ENCODE measurements around the gene XPA. TPM values are rescaled to one million over a fixed set of nuclear protein-coding genes. Genes with fewer than 3 reads are reported as not detected.

The XPA gene
- total and polyA plus RNA-seq, 10 of the 15 experiments (the other 5 are each of a cell fraction or from before 2014, with no cell fraction given), result 6.2 to 19.9 (median 12.3) TPM

DNA sequence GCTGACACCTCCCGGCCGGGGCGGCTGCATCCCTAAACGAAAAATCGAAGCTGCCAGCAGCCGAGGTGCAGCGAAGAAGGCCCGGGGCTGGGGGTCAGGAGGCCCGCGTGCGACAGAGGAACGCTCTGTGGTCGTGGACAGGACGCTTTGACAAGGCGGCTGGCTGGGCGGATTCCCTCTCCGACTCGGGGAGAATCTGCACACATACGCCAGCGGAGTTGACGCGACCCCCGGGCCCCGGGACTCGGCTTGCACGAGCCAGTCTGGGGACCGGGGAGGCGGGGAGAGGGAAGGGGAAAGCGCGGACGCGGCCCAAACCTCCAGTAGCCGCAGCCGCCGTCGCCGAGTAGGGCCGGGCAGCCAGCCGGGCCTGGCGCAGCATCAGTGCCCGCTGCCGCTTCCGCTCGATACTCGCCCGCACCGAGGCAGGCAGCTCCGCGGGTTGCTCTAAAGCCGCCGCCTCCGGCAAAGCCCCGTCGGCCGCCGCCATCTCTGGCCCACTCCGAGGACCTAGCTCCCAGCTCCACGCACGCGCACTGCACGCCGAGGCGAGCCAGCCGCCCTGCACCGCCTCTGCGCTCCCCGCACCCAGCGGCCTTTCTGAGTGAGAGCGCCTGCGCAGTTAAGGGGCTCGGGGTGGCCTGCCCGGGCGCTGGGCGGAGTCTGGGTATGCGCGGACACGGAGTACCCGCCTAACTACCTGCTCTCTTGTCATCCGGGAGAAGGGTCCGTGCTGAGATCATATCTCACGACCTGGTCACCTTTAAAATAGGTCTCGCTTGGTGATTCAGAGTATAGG, at the start of gene XPA (continued):
- TF ChIP-seq, protein P1, sequence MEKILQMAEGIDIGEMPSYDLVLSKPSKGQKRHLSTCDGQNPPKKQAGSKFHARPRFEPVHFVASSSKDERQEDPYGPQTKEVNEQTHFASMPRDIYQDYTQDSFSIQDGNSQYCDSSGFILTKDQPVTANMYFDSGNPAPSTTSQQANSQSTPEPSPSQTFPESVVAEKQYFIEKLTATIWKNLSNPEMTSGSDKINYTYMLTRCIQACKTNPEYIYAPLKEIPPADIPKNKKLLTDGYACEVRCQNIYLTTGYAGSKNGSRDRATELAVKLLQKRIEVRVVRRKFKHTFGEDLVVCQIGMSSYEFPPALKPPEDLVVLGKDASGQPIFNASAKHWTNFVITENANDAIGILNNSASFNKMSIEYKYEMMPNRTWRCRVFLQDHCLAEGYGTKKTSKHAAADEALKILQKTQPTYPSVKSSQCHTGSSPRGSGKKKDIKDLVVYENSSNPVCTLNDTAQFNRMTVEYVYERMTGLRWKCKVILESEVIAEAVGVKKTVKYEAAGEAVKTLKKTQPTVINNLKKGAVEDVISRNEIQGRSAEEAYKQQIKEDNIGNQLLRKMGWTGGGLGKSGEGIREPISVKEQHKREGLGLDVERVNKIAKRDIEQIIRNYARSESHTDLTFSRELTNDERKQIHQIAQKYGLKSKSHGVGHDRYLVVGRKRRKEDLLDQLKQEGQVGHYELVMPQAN (conservative IDR thresholded peaks at IDR 0.05), result no peak; the same call in 1 of the 2 replicates
- TF ChIP-seq MYC (IDR thresholded peaks at IDR 0.05; ENCODE audit: insufficient read depth, insufficient read length, insufficient replicate concordance, low read length, severe bottlenecking) (no peak), NR2C2 (IDR thresholded peaks at IDR 0.05; ENCODE audit: borderline replicate concordance, control insufficient read depth, insufficient read length, low read depth) (no peak), SPI1 (IDR thresholded peaks at IDR 0.05; ENCODE audit: borderline replicate concordance, insufficient read depth, low read depth, low read length) (no peak), NFIC (IDR thresholded peaks at IDR 0.05; ENCODE audit: low read depth, low read length) (no peak), PML (IDR thresholded peaks at IDR 0.05; ENCODE audit: low read length) (peak; percentile 70), ATF7 (IDR thresholded peaks at IDR 0.05; ENCODE audit: low read depth) (no peak), HDAC6 (IDR thresholded peaks at IDR 0.05; ENCODE audit: unreplicated experiment) (no peak), NFXL1 (IDR thresholded peaks at IDR 0.05; ENCODE audit: borderline replicate concordance) (no peak), MTA2 (IDR thresholded peaks at IDR 0.05; ENCODE audit: low read depth) (no peak), TARDBP (IDR thresholded peaks at IDR 0.05; ENCODE audit: borderline replicate concordance) (no peak), POLR2AphosphoS2 (IDR thresholded peaks at IDR 0.05; ENCODE audit: low read depth, low read length) (peak; percentile 71; the same call in 1 of the 2 replicates), LARP7 (IDR thresholded peaks at IDR 0.05) (peak; percentile 92), PAX8 (IDR thresholded peaks at IDR 0.05) (no peak), NR2C1 (IDR thresholded peaks at IDR 0.05) (no peak), STAT1 (conservative IDR thresholded peaks at IDR 0.05) (no peak), GABPA (IDR thresholded peaks at IDR 0.05; ENCODE audit: low read depth) (no peak), EZH2 (IDR thresholded peaks at IDR 0.05; ENCODE audit: borderline replicate concordance, control insufficient read depth, low read depth, low read length) (no peak), TCF12 (IDR thresholded peaks at IDR 0.05; ENCODE audit: low read depth, low read length) (no peak), ZNF622 (IDR thresholded peaks at IDR 0.05) (no peak), GATAD2B (conservative IDR thresholded peaks at IDR 0.05; ENCODE audit: low read depth) (peak; percentile 87), BACH1 (IDR thresholded peaks at IDR 0.05; ENCODE audit: borderline replicate concordance) (peak; percentile 90), PAX5 (IDR thresholded peaks at IDR 0.05; ENCODE audit: borderline replicate concordance, low read depth, low read length) (no peak), NR2F1 (conservative IDR thresholded peaks at IDR 0.05) (peak; percentile 52; the same call in 1 of the 2 replicates)
- TF ChIP-seq, protein P2, sequence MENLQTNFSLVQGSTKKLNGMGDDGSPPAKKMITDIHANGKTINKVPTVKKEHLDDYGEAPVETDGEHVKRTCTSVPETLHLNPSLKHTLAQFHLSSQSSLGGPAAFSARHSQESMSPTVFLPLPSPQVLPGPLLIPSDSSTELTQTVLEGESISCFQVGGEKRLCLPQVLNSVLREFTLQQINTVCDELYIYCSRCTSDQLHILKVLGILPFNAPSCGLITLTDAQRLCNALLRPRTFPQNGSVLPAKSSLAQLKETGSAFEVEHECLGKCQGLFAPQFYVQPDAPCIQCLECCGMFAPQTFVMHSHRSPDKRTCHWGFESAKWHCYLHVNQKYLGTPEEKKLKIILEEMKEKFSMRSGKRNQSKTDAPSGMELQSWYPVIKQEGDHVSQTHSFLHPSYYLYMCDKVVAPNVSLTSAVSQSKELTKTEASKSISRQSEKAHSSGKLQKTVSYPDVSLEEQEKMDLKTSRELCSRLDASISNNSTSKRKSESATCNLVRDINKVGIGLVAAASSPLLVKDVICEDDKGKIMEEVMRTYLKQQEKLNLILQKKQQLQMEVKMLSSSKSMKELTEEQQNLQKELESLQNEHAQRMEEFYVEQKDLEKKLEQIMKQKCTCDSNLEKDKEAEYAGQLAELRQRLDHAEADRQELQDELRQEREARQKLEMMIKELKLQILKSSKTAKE (IDR thresholded peaks at IDR 0.05; ENCODE audit: low read depth, poor library complexity, severe bottlenecking), result no peak
- TF ChIP-seq, protein P3, sequence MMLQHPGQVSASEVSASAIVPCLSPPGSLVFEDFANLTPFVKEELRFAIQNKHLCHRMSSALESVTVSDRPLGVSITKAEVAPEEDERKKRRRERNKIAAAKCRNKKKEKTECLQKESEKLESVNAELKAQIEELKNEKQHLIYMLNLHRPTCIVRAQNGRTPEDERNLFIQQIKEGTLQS (IDR thresholded peaks at IDR 0.05; ENCODE audit: borderline replicate concordance, extremely low read depth, low read depth, low read length), result no peak

All from GM12878 (cell line).